Stimulated activated CD8-positive, alpha-beta memory T cell treated with anti-CD3 and anti-CD28 coated beads, Interleukin-2, amount 100 ng/mL, for 48 hours (primary cell): Measurements from ENCODE around the gene ST6GALNAC3.
"Not testable (repeated sequence)": the region's sequence is repeated elsewhere in the genome, so short reads cannot be mapped to it uniquely, and the experiment has no call there.

Source experiments
- DNase-seq, 2 donors: peaks; one replicate each; pipeline ENCODE4 v3.0.0-alpha.2; 2020; ENCODE audit warnings: low read depth in 2 of 2

Gene ST6GALNAC3

DNA sequence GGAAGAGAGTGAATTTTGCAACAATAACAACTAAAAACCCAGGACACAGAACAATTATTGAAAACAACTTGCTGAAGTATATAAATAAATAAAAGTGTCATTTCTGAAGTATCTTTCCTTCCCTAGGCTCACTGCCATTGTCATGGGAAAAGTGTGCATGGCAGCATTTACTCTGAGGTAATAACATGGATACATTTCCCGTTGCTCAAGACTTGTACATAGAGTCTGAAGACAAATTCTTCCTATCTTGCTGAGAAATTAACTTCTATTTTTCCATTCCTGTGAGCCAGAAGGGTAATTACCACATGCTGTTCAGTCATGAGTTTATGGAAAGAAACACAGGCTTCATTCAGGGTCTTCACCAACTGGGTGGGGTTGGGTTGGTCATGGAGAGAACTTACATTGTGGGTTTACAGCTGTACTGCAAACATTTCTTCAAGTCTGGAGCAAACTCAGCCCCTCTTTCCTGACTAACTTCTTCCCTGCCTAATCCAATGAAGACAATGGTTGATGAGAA, 32.2 kb downstream of the ST6GALNAC3 start:
- DNase-seq, result no peak

DNA sequence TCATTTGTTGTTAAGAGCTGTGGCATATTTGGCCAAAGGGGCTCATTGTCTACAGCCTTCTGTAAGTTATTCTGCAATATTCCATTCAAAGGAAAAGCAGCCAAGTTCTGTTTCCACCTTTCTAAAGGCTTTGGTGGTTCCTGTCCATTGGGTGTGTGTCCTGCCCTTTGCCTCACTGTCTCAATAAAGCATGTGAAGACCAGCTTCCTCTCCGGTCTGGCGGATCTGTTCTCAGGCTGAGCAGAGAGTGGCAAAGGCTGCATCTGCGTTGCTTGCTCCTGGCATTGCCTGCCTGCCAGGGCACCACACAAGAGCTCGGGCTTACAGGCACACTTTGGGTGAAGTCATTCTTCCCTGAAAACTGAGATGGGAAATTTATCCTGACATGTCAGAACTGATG, 34.9 kb downstream of the ST6GALNAC3 start:
- DNase-seq, result no peak

DNA sequence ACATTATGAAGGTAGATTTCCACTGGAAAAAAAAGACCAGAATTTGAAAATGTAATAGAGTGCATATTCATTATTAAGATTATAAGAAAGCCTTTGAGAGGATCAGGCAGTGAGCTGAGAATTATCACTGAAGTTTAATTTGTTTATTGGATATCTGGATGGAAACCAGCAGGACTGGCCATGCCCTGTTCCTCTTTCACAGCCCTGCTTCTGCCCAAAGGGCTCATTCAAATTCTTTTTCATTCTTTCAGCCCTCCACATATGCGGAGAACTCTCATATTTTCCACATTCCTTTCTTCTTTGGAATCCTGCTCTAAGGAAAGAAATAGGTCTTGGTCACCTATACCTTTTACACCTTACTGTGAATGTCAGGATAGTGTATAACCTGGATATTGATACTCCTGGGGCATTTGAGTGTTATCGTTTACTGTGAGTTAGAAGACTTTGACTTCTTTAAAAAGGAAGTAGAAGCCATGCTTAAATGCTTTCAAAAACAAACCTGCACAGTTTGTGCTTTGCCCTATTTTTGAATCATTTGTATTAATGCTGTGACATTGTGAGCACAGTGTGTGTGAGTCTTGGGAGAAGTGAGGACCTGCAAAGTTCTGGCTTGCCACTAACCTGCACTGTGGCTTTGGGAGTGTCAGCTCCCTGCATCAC, 35.5 kb downstream of the ST6GALNAC3 start:
- no peak for DNase-seq

DNA sequence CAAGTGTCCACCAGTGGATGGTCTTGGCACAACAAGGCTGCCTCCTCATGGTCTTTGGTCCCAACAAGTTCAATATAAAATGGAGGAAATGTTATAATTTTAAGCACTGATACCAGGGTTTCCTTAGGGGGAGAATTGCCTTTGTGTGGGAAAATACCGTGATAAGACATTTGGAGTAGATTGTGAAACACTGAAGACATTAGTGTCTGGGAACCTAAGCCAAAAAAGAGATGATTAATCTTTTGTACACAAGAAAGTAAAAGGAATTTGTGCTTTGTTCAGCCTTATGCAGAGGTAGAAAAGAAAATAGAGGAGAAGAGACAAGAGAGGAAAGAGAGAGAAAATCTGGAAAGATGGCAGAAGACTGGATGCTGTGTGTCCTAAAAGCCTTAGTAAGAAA, 36.1 kb downstream of the ST6GALNAC3 start:
- DNase-seq, result no peak

DNA sequence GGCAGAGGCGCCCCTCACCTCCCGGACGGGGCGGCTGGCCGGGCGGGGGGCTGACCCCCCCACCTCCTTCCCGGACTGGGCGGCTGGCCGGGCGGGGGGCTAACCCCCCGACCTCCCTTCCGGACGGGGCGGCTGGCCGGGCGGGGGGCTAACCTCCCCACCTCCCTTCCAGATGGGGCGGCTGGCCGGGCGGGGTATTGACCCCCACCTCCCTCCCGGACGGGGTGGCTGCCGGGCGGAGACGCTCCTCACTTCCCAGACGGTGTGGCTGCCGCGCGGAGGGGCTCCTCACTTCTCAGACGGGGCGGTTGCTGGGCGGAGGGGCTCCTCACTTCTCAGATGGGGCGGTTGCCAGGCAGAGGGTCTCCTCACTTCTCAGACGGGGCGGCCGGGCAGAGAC, 37.8 kb downstream of the ST6GALNAC3 start:
- DNase-seq, result not testable (repeated sequence)

DNA sequence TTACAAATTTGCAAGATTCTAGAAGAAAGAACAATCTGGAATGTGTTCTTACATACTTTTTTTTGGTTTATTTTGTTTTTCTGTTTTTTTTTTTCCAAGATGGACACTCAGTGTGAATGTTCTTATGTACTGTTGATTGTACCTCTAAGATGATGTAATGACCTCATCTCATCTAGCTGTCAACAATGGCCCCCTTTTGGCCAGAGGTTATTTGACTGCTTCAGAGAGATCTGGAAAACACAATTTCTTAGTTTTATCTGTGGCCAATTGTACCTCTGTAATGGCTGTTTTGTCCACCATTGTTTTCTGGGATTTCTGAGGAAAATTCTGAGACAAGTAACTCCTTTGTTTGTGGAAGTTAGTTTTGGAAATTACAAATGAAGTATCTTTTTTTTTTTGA, 38.9 kb downstream of the ST6GALNAC3 start:
- no peak for DNase-seq

DNA sequence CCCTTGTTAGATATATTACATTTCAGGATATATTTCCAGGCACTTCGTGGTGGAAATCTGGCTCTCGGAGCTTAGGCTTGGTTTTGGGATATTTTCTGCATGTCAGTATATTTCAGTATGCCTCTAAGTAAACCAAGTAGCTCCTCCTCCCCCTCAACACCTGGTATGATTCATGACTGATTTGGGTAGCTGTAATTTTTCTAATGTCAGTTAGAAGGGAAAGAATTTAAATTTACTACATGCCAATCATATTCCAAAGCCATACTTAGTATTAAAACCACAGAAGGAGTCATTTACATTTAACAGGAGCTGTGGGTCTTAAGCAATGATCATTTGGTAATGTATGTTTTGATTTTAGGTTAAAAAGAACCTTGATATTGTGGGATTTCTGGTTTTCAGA, 40.6 kb downstream of the ST6GALNAC3 start:
- DNase-seq, result no peak

DNA sequence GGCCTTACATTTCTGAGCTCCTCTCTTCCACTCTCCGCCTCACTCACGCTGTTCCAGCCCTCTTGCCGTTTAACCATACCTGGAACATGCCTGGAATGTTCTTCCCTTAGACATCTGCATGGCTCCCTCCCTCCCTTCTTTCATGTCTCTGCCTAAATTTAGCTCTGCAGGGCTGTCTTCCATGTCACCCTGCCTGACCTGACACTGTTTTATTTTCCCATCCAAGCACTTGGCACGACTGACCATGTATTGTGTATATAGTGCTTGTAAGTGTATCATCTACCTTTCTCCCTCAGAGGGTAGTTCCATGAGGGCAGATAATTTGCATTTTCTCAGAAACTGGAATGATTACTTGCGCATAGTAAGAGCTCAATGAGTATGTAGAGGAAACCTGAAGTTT, 47.3 kb downstream of the ST6GALNAC3 start:
- no peak for DNase-seq

DNA sequence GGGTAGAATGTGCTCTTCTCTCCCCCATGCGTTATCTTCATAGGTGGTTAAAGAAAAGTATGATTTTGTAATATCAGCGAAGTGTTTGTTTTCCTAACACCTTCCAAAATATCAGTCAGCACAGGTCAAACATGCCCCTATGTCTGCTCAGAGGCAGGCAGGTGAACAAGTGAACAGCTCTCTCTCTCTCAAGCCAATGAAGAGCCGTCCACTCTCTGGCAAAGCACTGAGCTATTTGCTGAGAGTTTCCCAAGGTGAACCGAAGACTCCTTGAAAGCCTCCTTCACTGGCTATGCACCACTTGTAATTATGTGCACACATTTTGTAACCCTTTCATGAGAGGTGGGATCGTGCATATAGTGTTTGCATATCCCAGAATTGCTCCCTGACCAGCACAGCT, 47.7 kb downstream of the ST6GALNAC3 start:
- no peak for DNase-seq

DNA sequence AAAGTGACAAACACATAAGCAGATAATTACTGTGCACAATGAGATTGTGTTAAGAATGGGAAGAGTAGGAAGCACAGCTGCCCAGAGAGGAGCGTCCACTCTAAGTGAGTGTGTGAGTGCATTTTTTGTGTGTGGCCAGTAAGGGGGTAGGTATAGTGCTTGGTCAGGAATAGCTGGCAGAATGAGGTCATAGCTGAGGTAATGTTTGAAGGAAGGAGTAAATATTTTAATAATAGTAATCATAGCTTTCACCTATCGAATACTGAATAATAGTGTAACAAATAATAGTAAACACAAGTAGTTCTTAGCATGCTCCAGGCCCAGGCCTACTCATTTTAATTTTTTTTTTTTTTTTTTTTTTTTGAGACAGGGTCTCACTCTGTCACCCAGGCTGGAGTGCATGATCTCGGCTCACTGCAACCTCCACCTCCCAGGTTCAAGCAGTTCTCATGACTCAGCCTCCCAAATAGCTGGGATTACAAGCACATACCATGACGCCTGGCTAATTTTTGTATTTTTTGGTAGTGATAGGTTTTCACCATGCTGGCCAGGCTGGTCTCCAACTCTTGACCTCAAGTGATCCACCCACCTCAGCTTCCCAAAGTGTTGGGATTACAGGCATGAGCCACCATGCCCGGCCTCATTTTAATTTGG, 49.0 kb downstream of the ST6GALNAC3 start:
- not testable (repeated sequence) for DNase-seq

DNA sequence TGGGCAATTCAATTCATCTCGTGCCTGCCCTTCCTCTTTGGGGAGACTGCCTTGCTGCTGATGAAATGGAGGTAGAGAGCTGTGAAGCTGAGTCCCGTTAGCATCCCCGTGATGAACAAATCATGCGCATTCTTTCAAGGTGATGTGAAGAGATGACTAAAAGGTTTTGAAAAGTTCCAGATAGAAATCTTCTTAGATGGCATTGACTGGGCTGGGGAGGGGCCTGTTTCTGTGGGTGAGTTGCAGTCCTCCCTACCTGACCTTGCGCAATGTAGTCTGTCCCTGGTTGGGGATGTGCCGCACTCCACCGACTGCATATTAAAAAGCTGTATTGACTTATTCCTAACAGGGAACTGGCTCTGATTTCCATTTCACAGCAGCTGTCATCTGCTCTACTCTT, 49.6 kb downstream of the ST6GALNAC3 start:
- no peak for DNase-seq

DNA sequence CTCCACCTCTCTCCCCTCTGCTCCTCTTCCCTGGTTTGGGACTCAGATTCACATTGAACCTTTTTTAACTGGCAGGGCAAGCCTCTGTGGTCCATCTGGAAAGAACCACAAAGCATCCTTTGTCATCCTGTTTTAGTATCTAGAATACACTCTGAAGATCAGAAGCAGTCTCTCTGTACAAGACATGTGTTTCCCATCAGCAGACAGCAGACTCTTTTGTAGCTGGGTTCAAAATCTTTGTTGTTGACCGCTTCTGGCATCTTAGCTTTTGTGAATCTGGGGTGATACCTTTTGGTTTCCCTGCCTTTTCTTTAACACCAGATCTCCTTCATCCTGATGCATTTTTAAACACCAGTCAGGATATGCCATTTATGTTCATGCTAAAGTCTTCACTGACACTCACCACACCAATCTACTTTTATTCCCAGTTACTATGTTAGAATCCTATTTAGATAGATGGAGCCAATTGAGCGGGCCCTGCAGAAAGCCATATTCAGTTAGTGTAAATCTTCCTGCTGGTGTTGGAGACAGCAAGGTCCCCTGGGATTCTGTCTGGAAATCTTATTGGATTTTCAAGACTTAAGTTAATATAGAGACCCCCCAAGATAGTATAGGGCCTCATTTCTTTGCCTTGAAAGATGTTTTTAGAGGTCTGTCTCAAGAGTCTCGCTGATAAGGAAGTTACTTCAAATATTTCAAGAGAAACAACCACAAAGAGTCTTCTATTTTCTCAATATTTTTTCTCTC, 51.1 kb downstream of the ST6GALNAC3 start:
- DNase-seq, result no peak

DNA sequence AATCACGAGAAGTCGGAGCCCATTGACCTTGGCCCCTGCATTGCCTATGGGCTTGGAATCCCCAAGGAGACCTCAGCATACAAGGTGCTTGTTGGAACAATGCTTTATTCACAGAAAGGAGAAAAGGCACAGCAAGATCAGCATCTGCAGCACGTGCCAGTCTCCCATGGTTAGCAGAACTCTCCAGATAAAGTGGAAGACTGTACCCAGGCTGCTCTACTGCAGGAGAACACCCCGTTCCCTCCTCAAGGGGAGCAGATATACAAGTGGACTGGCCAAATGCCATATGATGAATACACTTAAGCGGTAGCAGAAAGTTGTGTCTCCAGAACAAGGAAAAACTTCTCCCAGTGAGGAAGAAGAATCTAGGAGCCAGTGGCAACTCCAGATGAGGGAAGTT, 53.5 kb downstream of the ST6GALNAC3 start:
- no peak for DNase-seq

DNA sequence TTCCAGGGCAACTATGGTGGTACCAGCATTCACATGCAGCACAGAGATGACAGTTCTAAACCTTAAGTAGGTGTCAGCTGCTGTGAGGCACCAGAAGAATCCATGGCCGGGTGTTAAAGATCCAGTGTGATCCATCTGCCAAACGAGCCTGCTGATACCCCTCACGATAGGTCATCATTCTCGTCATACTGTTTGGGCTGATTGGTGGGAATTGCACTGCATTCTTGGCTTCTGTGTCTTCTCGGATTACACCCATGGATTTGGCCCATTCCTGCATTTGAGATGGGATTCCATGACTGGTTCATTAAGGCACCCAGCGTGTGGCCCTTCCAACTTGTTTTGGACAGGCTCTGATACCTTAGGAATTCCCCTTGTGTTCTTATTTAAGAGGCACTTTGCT, 55.2 kb downstream of the ST6GALNAC3 start:
- DNase-seq, result no peak

DNA sequence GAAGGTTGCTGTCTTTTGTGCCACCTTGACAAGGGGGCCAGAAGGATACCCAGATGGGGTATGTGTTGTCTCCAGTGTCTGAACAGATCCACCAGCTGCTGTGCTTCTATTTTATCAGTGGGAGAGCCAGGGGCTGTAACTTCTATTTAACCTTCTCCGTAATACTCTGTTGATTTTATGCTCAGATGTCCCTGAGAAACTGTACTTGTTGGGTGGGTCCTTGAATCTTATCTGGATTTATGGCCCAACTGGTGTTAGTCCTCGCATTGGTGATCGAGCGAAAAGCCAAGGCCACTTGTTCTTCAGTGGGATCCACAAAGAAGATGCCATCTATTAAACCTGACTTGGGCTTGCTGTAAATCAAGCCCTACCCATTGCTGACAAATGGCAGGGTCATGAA, 56.4 kb downstream of the ST6GALNAC3 start:
- DNase-seq, result no peak

DNA sequence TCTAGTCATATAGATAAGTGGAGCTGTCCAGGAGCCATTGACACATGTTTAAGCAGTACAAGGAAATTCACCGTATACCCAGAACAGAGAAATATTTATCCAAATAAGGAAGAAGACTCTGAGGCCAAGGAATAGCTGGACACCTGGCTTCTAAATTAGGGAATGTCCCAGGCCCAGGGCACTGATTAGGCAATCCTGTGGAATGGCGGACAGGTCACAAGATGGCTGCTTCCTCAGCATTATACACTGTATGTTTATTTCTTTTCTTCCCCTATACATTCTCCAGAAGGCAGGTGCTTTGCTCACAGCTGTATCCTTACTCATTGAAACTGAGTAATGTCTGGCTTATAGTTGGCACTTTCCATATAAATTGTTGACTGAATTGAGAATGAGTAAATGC, 59.4 kb downstream of the ST6GALNAC3 start:
- no peak for DNase-seq

DNA sequence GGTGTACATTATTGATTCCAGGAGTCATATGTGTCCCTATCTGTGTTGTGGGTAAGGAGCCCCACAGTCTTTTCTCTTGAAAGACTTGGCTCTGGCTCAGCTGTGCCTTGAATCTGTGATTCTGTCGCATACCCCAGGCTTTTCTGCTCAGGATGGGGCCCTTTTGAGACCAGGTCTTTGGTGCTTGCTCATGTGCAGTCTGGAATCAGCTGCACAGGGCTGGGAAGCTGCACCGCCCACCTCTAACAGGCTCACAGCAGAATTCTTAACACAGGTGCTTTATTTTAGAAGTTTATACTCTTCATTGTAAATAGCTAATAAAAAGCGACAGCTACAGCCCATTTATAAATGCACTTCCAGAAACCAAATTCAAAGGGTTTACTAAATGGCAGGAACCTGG, 61.3 kb downstream of the ST6GALNAC3 start:
- no peak for DNase-seq

DNA sequence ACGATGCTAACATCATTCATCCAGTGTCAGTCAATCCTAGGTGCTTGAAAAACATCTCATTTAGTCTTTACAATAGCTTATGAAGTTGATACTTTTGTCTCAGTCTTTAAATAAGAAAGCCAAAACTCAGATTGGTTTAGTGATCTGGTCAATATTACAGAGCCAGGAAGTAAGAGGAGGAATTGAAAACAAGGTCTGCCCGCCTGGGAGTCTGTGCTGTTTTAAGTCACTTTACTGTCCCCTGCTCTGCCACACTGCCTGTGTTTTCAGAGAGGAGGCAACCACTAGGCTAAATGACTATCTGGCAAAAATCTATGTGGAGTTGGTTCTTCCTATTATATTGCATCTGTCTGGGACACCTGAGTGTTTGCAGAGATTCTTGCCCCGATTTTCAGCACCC, 62.3 kb downstream of the ST6GALNAC3 start:
- DNase-seq, result no peak

DNA sequence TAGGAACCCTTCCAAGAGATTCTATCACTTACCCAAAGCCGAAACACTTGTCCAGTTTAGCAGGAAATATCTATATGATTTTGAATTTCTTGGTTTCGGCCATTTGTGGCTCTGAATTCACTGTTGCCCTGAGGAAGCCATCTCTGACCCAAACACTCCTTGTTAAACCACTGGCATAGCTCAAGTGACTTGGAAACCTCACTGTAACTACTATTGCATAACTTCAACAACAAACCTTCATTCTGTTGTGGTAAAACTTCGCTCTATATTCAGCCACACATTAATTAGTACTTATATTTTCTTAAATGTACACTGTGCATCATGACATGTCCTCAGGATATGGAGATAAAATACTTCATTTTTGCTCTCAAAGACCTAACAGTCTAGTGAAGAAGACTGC, 63.2 kb downstream of the ST6GALNAC3 start:
- no peak for DNase-seq

DNA sequence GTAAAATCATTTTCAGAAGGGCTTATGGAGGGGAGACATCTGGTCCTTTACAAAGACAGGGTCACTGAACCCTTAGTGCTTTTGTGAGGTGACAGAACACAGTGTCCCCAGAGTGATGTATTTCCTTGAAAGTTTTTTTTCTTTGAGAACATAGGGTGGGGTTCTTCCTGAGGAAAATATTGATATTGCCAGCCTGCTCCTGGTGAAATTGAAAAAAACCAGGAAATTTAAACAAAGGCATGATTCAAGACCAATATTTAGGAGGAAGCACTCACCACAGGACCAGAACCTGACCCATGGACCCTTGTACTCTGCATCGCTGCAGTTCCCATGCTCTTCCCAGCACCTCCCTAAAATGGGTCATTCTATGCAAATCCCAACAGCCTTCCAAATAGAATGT, 63.7 kb downstream of the ST6GALNAC3 start:
- DNase-seq, result no peak

DNA sequence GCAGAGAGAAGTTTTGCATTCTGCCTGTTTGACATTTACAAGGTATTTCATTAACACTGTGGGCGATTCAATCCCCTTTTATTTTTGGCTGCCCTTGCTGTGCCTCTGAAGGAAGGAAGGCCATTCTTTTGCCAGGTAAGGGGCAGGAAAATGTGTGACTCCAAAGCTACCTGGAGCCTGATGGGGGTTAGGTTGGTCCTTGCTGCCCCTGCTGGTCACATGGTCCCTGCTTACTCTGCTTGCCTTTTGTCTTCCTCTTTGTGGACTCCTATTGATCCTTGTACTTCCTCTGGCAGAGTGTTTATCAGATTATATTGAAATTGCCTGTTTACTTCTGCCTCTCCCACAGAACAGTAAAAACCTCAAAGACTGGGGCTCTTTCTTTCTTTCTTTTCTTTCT, 65.7 kb downstream of the ST6GALNAC3 start:
- DNase-seq, result no peak

DNA sequence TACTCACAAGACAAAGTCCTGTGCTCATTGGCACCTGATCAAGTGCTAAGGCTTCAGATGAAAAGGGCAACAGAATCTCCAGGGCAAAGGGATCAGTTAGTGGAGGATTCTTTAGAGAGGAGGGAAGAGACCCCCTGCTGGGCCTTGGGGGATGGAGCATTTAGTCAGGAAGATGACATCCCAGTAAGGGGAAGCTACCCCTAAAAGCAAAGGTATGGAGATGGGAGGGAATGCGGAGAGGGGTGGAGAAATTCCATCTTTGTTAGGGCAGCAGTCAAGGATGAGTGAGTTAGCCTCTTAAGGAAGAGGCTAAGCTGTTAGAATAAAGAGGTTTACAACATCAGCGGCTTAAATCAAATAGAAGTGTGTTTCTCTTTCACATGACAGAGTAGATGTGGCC, 67.4 kb downstream of the ST6GALNAC3 start:
- no peak for DNase-seq
